Activated CD4-positive, alpha-beta T cell treated with anti-CD3 and anti-CD28 coated beads, Interleukin-2, amount 50 U/mL, for 16 hours (primary cell): ENCODE measurements around the gene CST6.
"Not testable (repeated sequence)": the region's sequence is repeated elsewhere in the genome, so short reads cannot be mapped to it uniquely, and the experiment has no call there.

Experiments
- DNase-seq: peaks from one replicate; pipeline ENCODE4 v3.0.0-alpha.2; 2020

The CST6 gene

GRCh38 chr11:66015936-66016792 lies 4.4 kb downstream of the CST6 start:
- no peak for DNase-seq

- no peak for DNase-seq
Observed at GRCh38 chr11:66016793-66017177, 5.0 kb downstream of the CST6 start.

- no peak for DNase-seq
Observed at GRCh38 chr11:66017321-66017720, 5.5 kb downstream of the CST6 start.

DNA sequence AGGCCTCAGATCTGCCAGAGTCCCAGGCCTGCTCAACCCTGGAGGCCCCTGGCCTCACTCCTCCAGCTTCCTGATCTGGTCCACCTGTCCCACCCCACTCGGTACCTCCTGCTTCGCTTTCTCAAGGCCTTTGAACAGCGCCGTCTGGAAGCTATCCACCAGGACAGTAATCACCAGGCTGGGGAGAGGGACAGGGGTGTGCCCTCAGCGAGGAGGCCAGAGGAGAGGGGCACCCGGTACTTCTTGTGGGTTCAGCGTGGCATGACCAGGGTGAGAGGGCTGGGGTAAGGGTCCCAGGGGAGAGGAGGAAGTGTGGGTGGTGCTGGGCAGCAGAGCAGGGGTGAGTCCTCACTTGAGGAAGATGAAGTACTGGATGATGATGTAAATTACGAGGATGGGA lies 8.4 kb downstream of the CST6 start:
- no peak for DNase-seq

- DNase-seq = peak; percentile 39
Observed at GRCh38 chr11:66020618-66021357, 9.0 kb downstream of the CST6 start.

DNA sequence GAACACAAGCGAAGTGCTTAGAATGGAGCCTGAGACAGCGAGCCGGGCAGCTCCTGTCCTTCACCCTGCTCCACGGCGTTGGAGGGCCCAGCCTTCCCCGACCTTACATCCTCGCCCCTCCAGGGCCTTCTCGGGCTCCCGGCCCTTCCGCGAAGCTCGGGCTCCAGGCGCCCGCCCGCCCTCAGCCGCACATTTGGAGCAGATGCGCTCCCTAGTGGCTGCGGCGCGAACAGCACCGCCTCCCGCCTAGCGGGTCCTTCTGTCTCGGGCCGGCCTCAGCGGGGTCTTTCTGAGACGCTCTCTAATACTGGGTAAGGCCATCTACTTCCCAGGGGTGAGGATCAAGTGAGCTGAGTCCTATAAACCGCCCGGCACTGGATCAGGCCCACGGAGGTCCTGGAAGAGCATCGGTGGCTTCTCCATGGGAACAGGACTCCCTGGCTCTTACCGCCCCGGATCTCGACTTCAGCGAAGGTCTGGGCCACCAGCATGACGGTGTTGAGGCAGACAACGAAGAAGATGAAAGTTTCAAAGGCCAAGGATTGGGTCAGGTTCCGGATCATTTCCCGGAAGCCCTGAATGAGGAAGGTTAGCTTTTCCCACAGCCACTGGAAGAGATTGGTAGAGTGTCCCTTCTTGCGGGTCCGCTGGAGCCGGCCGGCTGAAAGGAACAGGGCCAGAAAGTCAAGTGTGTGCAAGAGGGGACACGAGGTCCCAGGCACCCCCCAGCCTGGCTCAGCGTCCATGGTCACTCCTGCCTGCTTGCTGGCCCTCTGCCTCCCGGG lies 10.8 kb downstream of the CST6 start:
- DNase-seq = peak; percentile 76

DNA sequence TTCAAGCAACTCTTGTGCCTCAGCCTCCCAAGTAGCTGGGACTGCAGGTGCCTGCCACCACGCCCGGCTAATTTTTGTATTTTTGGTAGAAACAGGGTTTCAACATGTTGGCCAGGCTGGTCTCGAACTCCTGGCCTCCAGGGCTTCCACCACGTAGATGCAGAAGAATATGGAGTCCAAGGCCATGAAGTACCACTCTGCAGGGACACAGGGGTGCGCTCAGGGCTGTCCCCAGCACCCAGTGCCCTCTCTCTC lies 11.3 kb downstream of the CST6 start:
- DNase-seq = not testable (repeated sequence)

DNA sequence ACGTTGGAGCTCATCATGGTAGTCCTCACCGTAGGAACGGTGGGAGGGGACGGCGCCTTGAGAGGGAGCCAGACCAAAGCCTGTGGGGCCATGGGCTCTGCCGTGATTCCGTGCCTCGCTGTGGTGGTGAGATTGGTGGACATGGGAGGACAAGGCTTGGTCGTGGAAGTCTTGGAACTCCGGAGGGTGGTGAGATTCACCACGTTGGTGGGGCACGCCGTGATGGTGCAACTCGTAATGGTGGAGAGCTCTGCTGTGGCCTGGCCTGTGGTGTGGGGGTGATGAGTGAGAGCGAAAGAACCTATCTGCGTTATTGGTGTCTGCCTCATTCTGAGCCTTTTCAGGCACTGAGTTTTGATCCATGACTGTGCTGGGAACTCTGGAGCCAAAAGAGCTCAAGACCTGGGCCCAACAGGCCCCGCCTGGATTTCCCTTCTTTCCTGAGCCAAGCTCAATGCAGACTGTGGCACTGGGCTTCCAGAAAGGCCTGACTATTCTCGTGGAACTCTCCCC lies 14.3 kb downstream of the CST6 start, which contains the start of gene CATSPER1:
Gene CATSPER1 (minus strand): TSS at position 463 of the 513 bp plus-strand sequence. CDS start 100 bp downstream, at position 363.
- DNase-seq = no peak

DNA sequence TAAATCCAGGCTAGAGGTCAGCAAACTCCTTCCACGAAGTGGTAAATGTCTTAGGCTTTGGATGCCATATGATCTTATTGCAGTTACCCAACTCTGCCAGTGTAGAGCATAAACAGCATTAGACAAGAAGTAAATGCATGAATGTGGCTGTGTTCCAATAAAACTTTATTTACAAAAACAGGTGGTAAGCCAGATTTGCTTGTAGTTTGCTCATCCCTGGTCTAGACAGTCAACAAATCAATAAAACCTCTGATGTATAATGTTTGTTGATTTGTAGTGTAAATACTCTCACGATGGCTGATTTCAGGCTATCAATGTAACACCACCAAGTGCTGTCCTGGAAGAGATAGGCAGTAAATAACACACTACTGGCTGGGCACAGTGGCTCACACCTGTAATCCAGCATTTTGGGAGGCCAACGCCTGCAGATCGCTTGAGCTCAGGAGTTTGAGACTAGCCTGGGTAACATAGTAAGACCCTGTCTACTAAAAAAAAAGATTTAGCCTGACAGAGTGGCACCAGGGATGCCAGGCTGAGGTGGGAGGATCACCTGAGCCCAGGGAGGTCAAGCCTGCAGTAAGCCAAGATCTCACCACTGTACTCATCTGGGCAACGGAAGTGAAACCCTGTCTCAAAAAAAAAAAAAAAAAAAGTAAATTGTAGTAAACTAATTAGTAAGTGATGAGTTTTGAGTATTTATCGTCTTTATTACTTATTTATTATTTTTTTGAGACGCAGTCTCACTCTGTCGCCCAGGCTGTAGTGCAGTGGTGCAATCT lies 21.3 kb downstream of the CST6 start:
- no peak for DNase-seq

- no peak for DNase-seq
Observed at GRCh38 chr11:66035653-66036333, 24.0 kb downstream of the CST6 start.

- DNase-seq = no peak
Observed at GRCh38 chr11:66036334-66036710, 24.5 kb downstream of the CST6 start.

- DNase-seq = no peak
Observed at GRCh38 chr11:66037327-66037726, 25.5 kb downstream of the CST6 start.

DNA sequence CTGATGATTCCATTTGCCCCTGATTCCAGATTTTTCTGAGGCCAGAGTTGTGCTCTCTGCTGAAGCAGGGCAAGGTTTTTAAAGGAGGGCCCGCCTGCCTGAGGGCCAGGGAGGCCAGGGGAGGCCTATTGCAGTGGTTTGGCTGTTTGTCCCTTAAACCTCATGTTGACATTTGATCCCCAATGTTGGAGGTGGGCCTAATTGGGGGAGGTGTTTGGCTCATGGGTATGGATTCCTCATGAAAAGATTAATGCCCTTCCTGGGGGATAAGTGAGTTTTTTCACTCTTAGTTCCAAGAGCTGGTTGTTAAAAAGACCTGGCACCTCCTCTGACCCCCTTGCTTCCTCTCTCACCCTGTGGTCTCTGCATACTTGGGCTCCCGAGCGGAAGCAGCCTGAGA lies 28.0 kb downstream of the CST6 start:
- no peak for DNase-seq

DNA sequence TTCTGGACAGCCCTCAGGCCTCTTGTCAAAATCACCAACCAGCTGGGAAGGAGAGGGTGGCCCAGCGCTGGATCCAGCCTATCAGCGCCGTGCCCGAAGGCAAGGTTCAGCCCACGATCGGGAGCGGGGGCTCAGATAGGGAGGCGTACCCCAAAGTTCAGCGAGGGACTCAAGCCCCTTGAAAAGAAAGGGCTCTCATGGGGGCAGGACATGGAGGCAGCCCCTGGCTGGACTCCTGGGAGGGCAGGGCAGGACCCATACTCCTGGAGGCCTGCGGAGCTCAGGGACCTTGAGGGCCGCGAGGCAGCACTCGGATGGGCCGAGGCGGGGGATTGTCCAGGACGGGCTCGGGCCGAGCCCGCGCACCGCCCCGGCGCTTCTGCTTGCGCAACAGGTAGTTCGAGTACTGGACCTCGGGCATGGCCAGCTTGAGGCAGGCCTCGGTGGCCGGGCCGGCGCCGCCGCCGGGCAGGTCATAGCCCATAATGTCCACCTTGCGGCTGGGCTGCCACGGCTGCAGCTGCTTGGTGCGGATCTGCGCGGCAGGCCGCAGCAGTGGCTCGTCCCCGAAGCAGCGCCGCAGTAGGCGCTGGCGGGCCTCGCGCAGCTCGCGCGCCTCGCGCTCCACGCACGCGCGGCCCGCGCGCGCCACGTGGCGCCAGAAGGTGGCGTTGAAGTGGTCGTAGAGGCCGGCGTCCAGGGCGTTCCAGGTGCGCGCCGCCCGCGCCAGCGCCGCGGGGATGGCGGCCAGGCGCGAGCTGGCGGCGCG lies 30.6 kb downstream of the CST6 start:
- DNase-seq = no peak

DNA sequence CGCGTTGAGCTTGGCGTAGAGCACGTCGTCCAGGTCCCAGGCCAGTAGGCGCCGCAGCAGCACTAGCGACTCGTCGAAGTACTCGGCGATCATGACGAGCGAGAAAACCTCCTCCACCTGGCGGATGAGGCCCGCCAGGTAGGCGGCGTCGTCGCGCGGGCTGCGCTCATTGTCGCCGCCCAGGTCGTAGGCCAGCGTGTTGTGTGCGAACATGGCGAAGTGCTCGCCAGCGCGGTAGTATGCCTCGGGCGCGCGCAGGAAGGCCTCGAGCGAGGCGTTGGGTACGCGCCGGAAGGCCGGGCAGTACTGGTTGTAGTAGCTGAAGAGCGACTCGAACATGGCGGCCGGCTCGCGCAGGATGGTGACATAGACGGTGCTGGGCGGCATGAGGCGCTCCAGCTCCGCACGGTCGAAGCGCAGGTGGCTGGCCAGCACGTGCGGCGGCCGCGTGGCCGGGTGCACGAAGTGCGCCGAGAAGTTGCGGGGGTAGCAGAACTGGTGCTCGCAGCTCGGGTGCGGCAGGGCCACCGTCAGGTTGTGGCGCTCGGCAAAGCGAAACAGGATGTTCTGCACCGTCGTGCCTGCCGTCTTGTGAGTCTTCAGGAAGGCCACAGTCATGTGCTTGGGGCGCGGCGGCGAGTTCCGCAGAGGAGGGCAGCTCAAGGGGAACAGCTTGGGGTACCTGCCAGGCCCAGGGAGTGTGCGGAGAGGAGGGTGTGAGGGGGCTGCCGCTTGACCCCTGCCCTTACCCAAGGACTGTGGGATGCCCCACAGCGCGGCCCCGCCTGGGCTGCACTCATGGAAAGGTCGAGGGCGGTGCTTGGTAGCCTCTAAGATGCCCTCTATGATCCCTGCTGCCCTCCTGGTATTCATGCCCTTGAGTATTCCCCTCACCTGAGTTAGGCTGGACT lies 31.4 kb downstream of the CST6 start:
- no peak for DNase-seq

- DNase-seq = peak; percentile 22
Observed at GRCh38 chr11:66044757-66045156, 32.9 kb downstream of the CST6 start.

- DNase-seq = peak; percentile 86
Observed at GRCh38 chr11:66045177-66045639, 33.4 kb downstream of the CST6 start.

DNA sequence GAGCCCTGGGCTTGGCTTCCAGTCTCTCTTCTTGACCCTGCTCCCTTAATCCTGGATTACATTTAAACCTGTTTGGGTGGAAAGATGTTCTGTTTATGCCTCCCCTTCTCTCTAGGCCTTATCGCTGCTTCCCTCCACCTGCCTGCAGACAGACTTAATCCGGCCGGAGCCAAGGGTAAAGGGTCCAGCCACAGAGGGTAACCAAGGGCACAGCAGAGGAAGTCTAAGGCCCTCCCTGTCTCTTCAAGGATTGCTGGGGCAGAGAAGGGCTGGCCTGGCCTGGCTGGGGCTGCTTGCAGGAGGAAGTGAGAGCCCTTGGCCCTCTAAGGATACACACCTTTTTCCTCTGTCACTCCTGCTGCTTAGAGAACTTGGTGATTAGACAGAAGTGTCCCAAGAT lies 35.1 kb downstream of the CST6 start:
- no peak for DNase-seq

DNA sequence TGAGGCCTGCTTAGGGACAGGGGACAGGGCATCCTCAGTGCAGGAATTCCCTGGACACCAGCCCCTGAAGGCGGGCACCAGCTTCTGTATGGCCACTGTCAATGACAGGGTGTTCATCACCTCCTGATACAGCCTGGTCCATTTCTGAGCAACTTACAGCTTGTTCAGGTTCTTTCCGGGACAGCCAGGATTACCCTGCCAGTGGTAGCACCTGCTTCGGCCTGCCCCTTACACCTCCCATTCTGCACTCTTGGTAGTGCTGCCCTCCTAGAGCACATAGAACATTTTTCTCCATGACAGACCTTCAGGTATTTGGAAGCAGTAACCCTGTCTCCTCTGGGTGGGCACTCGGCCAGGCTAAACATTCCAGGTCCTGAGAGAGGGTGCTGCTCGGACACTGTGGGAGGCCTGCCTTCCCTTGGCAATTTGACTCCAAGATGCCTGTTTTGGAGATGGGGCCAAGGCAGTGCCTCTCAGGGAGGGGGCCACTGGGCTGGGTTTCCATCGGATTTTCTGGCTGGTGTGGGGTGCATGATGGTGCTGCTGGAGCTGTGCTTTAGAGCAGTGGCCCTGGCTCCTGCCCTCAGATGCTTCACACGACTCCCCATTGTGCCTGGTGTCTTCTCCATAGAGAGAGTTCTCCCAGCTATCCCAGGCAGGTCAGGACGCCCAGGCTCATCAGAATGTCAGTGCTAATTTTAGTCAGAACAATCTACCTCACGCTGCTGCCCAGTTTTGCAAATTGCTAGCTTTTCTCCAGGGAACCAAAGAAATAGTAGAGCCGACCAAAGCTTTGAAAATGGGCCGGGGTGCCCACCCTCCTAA lies 35.9 kb downstream of the CST6 start:
- no peak for DNase-seq
